Body of pancreas (tissue), 4 donors: Measurements from ENCODE around the gene CCL19.

ENCODE experiments used
- POLR2A ChIP-seq, 3 donors: fragments of 450-650 bp; IDR thresholded peaks; one replicate each; pipeline ENCODE4 v1.6.1; 2016; ENCODE audit warnings: antibody characterized with exemption in 3 of 3, mild to moderate bottlenecking in 2 of 3
- TF ChIP-seq, protein P1 (sequence below), 7 experiments: fragments of 450-650 bp in 4 of 7; fragments of 200-600 bp in 3 of 7; sonication (generic) in 3 of 7; IDR thresholded peaks; one replicate each; pipeline ENCODE4 v1.5.1; 2016 to 2019; ENCODE audit warnings: antibody characterized with exemption in 7 of 7

DNA sequence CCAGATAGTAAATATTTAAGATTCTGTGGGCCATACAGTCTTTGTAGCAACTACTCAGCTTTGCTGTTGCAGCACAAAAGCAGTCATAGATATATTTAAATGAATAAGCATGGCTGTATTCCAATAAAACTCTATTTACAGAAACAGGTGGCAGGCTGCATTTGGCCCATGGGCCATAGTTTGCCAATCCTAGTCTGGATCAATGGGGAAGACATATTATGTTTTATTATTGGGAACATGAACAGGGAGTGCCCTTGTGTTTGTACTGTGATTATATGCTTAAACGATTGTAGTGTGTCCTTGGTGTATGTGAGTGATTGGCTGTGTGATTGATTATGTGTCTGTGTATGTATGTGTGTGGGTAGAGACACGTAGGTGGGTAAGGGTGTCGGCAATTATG is 16.6 kb downstream of the CCL19 start:
- TF ChIP-seq, protein P1, sequence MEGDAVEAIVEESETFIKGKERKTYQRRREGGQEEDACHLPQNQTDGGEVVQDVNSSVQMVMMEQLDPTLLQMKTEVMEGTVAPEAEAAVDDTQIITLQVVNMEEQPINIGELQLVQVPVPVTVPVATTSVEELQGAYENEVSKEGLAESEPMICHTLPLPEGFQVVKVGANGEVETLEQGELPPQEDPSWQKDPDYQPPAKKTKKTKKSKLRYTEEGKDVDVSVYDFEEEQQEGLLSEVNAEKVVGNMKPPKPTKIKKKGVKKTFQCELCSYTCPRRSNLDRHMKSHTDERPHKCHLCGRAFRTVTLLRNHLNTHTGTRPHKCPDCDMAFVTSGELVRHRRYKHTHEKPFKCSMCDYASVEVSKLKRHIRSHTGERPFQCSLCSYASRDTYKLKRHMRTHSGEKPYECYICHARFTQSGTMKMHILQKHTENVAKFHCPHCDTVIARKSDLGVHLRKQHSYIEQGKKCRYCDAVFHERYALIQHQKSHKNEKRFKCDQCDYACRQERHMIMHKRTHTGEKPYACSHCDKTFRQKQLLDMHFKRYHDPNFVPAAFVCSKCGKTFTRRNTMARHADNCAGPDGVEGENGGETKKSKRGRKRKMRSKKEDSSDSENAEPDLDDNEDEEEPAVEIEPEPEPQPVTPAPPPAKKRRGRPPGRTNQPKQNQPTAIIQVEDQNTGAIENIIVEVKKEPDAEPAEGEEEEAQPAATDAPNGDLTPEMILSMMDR (IDR thresholded peaks at IDR 0.05): no peak
- TF ChIP-seq POLR2A (IDR thresholded peaks at IDR 0.05): no peak
